Epithelial cell of esophagus (primary cell): ENCODE data around the gene MYBL2.
A peak's percentile ranks its signal among the peaks of the same experiment; 100 is the strongest.
"Not testable (repeated sequence)": the region's sequence is repeated elsewhere in the genome, so short reads cannot be mapped to it uniquely, and the experiment has no call there.

Source experiments
- DNase-seq: peaks from one replicate; pipeline ENCODE4 v3.0.0; 2010; ENCODE audit warnings: low read depth
- H3K4me3 ChIP-seq: 2 replicates; pipeline ENCODE4 v1.5.1; 2011; ENCODE audit warnings: mild to moderate bottlenecking, low read length, control low read depth
- TF ChIP-seq, protein P1 (sequence below): IDR thresholded peaks from 2 replicates; pipeline ENCODE4 v1.5.1; 2011; ENCODE audit warnings: low read depth, mild to moderate bottlenecking, low read length, control low read depth, inconsistent platforms; ENCODE audit not compliant: insufficient read depth; ENCODE audit errors: missing control alignments

Gene MYBL2

DNA sequence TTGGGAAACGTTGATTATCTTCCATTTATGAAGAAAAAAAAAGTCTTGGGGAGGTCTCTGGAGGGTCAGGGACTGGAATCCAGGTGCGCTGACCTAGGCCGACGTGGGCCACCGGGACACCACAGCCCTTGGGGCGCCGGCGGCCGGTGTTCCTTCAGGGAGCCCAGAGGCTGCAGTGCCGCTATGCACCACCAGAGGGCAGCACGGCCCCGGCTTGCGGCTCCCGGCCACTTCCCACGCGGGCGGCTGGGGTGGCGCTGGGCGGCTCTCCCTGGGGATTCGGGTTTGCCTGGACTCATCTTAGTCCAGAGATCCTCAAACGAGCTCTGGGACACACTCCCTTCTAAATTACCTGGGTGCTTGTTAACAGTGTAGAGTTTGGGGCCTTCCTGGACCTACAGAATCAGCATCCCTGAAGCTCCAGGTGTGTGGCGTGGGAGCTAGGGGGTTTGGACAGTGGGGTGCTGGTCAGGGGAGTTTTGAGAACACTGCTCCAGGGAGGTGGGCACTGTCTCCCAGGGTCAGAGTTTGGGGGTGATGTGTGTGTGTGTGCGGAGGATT is 82.9 kb downstream of the MYBL2 start:
- no peak overlapping the region for H3K4me3 ChIP-seq
- DNase-seq: peak; percentile 51
- TF ChIP-seq, protein P1, sequence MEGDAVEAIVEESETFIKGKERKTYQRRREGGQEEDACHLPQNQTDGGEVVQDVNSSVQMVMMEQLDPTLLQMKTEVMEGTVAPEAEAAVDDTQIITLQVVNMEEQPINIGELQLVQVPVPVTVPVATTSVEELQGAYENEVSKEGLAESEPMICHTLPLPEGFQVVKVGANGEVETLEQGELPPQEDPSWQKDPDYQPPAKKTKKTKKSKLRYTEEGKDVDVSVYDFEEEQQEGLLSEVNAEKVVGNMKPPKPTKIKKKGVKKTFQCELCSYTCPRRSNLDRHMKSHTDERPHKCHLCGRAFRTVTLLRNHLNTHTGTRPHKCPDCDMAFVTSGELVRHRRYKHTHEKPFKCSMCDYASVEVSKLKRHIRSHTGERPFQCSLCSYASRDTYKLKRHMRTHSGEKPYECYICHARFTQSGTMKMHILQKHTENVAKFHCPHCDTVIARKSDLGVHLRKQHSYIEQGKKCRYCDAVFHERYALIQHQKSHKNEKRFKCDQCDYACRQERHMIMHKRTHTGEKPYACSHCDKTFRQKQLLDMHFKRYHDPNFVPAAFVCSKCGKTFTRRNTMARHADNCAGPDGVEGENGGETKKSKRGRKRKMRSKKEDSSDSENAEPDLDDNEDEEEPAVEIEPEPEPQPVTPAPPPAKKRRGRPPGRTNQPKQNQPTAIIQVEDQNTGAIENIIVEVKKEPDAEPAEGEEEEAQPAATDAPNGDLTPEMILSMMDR: peak; percentile 76

DNA sequence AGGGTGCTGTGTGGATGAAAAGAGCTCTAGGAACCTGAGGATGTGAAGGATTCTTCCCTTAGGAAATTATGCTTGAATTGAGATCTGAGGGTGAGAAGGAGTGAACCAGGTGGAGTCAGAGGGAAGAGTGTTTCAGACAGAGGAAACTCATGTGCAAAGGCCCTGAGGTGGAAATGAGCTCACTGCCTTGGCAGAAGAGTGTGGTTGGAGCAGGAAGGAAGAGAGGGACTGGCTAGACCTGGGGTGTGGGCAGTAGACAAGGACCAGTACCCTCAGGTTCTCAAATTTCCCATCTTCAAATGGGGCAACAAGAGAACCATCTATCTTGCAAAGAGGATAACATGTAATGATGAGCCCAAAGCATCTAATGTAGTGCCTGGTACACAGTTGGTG is 83.9 kb downstream of the MYBL2 start:
- DNase-seq: no peak
- TF ChIP-seq, protein P1: no peak
- H3K4me3 ChIP-seq: no peak overlapping the region

DNA sequence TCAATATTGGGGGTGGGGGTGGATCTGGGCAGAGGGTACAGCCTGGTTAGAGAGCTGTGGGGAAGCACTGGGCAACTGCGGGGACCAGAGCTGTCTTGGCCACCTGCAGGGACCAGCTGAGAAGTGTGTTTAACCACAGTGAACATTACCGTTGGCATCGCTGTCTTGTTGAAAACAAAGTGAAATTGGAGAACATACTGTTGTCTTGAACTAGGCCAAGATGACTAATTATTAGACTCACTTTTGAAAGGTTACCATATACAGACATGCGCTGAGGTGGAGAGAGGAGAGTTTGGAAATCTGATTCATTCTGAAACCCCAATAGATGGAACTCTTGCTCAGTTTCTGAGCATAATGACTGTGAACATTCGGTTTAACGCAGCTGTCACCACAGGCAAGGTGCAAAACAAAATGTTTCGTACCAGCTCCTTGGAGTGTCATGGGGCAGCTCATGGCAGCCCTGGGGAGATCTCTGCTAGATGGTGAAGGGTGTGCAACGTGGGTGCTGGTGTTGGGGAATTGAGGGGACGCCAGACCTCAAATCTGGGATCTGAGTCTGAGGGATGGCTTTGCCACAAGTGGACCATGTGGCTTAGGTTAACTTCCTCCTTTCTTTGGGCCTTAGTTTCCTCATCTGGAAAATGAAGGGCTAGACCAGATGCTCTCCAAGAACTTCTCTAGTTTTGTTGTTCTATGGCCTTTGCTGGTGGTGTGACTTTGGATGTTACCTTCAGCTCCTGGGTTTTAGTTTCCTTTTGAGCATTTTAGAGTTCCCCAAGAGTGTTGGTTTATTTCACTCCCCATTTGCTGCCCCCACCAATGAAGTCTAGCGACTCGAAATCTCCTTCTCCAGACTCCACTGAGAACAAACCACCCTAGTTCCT is 84.5 kb downstream of the MYBL2 start:
- peak; percentile 83 for DNase-seq
- no peak overlapping the region for H3K4me3 ChIP-seq
- TF ChIP-seq, protein P1: no peak

DNA sequence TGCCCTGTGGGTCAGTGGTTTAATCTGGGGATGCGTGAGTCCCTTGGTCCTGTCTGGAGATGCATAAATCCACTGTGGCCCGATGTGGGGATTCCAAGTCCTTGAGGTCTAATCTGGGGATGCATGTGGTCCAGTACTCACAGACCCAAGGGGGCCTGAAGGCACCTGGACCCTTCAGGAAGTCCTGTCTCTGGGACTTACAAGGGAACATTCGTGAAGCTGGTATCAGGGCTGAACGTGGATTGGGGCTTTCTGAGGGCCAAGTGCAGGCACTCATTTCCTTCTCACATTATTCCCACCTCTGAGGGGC is 85.1 kb downstream of the MYBL2 start:
- TF ChIP-seq, protein P1: no peak
- DNase-seq: no peak
- no peak overlapping the region for H3K4me3 ChIP-seq

DNA sequence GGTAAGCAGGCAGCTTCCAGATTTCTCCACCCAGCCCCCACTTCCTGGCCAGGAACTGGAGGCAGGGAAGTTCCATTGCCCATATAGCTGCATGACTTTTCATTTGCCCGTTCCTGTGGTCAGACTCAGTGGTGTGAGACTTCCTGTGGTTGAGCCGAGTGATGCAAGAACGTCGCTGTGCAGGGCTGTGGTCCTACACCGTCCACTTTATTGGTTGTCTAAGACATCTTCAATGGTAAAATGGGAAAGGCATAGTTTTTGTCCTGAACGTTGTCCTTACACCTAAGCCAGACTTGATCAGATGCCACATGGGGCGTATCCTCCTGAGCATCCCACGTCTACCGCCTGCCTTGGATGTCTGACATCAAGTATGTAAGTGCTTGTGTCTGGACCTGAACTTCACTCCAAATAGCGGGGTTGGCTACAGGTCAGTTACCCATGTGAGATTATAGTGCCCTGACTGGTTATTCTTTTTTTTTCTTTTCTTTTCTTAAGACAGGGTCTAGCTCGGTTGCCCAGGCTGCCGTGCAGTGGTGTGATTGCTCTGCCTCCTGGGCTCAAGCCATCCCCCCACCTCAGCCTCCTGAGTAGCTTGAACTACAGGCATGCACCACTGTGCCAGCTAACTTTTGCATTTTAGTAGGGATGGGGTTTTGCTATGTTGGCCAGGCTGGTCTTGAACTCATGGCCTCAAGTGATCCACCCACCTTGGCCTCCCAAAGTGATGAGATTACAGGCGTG is 85.8 kb downstream of the MYBL2 start:
- TF ChIP-seq, protein P1: no peak
- peak; percentile 30 for DNase-seq
- no peak overlapping the region for H3K4me3 ChIP-seq

DNA sequence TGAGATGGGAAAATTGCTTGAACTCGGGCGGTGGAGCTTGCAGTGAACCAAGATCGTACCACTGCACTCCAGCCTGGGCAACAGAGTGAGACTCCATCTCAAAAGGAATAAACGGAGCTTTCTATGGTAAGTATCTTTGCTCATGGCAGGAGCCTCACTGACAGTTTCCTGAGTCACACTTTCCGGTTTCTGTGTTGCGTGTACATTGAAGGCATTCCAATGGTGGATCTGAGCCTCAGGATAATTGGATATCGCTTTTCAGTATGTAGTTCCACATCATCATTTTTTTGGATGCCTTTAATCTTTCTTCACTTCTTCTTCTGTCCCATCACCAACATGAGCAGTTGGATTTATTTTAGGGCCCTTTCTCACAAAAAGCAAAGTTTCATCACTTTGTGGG is 88.5 kb downstream of the MYBL2 start:
- no peak overlapping the region for H3K4me3 ChIP-seq
- DNase-seq: peak; percentile 50
- TF ChIP-seq, protein P1: no peak

DNA sequence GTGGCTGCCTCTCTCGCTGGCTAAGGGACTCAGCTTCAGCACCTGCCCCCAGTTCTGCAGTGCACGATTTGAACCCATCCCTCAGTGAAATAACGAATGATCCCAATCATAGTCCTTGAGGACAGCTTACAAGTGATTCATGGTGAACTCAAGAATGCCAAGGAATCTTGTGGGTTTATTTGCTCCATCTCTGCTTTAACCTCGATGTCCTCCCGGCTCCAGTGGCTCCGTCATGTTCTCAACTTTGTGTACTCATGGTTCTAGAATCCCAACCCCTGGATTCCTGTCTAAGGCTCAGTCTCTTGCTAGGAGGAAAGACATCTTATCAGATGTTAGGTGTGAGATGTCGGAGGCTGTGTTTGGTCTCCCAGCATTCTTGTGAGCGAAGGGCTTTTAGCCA is 88.9 kb downstream of the MYBL2 start:
- DNase-seq: no peak
- H3K4me3 ChIP-seq: no peak overlapping the region
- TF ChIP-seq, protein P1: no peak

DNA sequence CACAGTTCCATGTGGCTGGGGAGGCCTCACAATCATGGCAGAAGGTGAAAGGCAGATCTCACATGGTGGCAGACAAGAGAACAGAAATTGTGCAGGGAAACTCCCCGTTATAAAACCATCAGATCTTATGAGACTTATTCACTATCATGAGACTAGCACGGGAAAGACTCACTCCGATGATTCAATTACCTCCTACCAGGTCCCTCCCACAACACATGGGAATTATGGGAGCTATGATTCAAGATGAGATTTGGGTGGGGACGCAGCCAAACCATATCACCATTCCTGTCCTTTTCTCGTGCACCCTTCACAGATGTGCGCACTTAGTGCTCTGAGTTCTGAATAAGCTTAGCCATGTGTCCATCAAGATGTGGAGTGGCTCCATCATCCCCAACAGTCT is 91.0 kb downstream of the MYBL2 start:
- not testable (repeated sequence) for DNase-seq, H3K4me3 ChIP-seq
